HUDEP-2 (cell line): ENCODE results near the gene EPHB3.

ENCODE experiments used
- DNase-seq, 76 experiments: peaks; one replicate each; lab custom pipeline; 2025; ENCODE audit not compliant: unreplicated experiment in 76 of 76; lab: John Stamatoyannopoulos, UW

EPHB3 gene

DNA sequence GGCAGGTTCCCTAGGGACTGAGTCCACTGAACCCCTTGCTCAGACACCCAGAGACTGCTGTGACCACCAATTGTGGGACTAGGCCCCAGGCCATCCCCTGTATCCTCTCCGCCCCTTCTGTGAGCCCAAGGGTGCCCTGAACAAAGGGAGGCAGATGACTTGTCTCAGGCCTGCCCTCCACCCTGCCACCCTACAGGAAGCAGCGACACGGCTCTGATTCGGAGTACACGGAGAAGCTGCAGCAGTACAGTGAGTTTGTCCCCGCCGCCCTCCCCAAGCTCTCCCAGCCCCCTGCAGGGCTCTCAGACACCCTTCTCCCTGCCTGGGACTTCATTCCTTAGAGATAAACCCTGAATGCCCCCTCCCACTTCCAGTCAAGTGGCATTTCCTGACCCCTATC is 16.6 kb downstream of the EPHB3 start:
- no peak for DNase-seq

GRCh38 chr3:184578822-184579221 is 17.2 kb downstream of the EPHB3 start:
- no peak for DNase-seq

- DNase-seq = no peak
Observed at GRCh38 chr3:184579513-184579912, 17.9 kb downstream of the EPHB3 start.

GRCh38 chr3:184580376-184580775 is 18.8 kb downstream of the EPHB3 start:
- no peak for DNase-seq

DNA sequence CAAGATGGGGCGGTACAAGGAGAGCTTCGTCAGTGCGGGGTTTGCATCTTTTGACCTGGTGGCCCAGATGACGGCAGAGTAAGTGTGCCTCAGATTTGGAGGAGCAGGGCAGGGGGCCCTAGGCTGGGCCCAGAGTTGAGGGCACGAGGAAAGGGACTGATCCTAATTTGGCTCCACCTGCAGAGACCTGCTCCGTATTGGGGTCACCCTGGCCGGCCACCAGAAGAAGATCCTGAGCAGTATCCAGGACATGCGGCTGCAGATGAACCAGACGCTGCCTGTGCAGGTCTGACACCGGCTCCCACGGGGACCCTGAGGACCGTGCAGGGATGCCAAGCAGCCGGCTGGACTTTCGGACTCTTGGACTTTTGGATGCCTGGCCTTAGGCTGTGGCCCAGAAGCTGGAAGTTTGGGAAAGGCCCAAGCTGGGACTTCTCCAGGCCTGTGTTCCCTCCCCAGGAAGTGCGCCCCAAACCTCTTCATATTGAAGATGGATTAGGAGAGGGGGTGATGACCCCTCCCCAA is 19.8 kb downstream of the EPHB3 start:
- DNase-seq = no peak

- no peak for DNase-seq
Observed at GRCh38 chr3:184582646-184583577, 21.3 kb downstream of the EPHB3 start.

- DNase-seq = no peak
Observed at GRCh38 chr3:184583578-184584451, 22.2 kb downstream of the EPHB3 start.

- DNase-seq = no peak
Observed at GRCh38 chr3:184584464-184584891, 22.9 kb downstream of the EPHB3 start.

DNA sequence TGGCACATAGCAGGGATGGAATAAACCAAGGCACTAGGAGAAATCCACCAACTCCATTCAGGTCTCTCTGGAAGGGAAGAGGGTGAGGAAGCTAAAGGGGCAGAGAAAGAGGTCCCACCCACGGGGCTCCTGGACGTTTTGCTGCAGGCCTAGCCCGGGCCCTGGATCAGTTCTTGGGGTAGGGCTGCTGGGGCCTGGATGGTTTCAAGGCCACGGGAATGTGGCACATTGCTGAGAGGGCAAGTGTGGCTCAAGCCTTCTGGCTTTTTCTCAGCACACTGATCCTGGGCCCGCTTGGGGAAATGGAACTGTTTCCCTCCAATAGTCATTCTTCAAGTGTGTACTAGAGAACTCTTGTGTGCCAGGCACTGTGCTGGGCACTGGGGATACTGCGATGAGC is 24.0 kb downstream of the EPHB3 start:
- DNase-seq = no peak

GRCh38 chr3:184586851-184587250 is 25.3 kb downstream of the EPHB3 start:
- DNase-seq = no peak

DNA sequence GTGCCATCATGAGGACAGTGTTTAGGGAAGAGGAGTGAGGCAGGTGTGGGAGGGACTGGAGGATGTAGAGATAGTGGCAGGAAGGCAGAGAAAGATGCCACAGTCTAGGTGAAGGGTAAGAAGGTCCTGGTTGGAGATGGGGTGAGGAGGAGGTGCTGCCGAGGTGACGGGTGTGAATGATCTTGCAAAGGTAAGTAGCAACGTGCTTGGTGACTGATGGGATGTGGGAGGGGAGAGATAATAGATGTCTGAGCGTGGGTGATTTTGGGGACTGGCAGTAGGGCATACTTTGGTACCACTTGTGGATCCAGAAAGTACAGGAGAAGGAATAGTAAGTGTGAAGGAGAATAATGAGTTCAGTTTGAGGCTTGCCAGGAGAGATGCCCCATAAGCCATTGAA is 27.2 kb downstream of the EPHB3 start:
- no peak for DNase-seq

DNA sequence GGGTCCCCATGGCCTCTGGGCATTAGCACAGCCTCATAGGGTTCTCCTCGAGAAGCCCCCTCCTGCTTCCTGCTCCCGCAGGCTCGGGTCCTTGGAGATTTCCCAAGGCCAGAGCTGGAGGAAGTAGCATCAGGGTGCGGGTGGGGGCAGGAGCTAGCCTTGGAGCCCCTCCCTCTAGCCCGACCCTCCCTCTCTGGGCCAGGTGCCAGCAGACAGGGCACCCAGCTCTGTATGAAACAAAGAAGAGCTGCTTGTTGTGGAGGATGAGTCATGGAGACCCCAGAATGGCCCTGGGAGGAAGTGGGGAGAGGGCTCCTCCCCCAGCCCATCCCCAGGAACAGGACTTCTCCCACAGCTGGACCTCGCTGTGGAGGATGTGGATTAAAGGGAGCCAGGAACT is 29.2 kb downstream of the EPHB3 start:
- DNase-seq = no peak

DNA sequence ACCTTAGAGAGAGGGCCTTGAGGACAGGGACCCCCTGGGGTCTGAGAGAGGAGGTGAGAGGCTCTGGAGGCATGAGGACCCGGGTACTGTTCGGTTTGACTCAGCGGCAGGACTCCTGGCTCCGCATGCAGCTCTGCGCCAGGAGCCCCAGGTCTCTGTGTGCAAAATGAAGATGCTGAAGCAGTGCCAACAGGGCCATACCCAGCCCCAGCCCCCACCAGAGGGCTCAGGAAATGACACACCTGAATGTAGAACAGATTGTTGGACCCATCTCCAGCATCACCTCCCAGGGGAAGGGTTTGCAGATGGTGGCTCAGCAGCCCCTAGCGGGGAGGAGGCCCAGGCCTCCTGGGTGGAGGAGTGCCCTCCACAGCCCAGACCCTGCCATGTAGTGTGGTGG is 30.2 kb downstream of the EPHB3 start:
- DNase-seq = no peak

DNA sequence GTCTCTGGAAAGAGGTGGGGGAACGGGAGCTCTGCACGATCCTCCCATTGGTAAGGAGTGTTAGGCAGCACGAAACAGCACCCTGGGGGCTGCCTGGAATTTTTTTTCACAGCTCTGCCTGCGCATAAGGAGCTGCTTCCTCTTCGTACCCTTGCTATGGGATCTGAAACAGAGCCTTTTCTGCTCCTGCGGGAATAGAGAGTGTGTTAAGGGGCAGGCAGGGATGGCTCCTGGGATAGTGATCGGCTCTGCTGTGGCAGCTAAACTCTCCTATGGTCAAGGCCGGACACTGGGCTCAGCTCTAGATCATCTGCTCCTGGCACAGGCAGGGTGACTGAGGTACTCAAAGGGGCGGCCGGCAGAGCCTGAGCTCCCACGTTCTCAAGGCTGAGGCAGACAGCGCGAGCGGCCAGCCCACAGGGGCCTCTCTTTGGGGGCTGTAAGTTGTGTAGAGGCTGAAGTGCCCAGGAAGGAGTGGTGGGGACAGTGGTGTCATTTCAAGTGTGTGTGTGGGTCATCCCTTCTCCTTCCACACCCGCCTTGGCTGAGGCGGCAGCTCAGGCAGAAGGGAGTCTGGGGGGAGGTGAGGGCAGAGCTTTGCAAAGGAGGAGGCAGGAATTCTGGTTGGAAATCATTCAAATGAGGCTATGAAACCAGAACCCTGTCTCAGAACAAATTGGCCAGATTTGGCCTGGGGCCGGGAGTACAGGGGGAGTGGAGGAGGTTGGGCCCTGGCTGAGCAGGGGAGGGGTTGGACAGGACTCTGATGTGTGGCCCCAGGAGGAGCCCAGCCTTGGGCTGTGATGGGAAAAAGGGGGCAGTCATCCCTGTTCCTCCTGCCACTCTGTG is 31.0 kb downstream of the EPHB3 start:
- no peak for DNase-seq

DNA sequence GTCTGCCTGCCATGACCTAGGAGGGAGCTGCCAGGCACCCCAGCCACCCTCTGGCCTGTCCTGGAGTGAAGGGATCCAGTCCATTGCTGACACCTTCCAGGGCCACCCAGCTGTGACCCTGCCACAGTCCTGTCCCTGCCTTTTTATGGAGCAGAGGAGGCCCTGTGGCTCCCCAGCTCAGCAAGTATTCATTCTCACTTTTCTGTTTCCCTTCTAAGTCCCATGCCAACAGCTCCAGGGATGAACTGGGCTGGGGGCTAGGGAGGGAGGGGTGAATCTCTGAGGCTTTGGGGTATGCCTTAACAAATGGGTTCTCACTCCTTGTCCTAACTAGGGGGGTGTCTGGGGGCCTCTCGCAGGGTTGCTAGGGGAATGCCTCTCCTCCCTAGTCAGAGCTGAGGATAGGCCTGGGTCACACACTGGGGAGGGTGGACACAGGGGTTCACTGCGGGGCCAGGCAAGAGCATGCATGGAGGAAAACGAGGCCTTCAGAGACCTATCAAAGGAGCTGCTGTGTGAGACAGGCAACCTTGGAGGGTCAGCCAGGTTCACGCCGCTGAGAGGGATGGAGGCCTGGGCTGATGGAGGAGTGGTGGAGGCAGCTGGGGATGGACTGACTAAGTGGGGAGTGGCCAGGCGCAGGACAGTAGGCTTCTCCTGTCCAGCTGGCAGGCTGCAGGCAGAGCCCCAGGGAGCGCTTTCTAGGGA is 31.8 kb downstream of the EPHB3 start:
- no peak for DNase-seq

GRCh38 chr3:184593928-184594303 is 32.3 kb downstream of the EPHB3 start:
- no peak for DNase-seq

GRCh38 chr3:184594371-184595001 is 32.9 kb downstream of the EPHB3 start:
- no peak for DNase-seq

- no peak for DNase-seq
Observed at GRCh38 chr3:184595726-184596125, 34.1 kb downstream of the EPHB3 start.

DNA sequence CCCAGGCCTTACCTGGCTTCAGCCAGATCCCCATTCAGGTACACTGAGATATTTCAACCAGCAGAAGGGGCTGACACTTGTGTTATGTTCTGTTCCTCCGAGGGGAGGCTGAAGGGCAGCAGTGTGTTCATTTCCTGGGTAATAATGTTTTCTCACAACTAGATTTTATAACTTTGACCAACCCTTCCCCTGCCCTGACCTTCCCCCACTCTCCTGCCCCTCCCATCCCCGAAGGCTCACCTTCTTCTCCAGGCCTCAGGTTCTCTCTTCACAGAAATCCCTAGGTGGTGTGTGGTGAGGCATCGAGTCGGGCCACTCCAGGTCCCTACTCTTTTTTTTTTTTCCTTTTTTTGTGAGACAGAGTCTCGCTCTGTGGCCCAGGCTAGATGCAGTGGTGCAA is 34.6 kb downstream of the EPHB3 start:
- no peak for DNase-seq
